Left forelimb (tissue), 1 donor: ENCODE data around the gene TBC1D12.
"Not testable (repeated sequence)": the region's sequence is repeated elsewhere in the genome, so short reads cannot be mapped to it uniquely, and the experiment has no call there.

Experiments
- DNase-seq: peaks from one replicate; pipeline ENCODE4 v3.0.0-alpha.2; 2018; ENCODE audit warnings: low spot score

The TBC1D12 gene

GRCh38 chr10:94402204-94402842 is at the start of gene TBC1D12:
Gene TBC1D12 (plus strand): TSS chr10:94402541. CDS start chr10:94402614, 73 bp downstream.
- DNase-seq: peak; percentile 95

- no peak for DNase-seq
Observed at GRCh38 chr10:94353336-94353735, 49.0 kb upstream of the TBC1D12 start.

DNA sequence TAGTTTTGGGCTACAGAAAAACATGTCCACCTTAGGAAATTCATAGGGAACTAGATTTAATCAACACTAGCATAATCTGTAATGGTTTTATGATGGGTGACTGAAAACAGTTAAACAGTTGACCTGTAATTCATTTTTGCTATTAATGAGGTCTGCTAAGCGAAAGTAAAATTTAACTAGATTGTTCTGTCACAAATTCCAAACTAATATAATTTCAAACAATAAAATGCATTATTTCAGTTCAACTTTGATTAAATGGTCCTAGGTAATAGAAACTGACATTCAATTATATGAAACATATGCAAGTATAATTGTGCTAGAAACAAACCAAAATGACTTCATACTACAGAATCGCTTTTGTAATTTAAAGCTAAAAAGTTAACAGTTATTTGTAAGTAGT is 46.5 kb upstream of the TBC1D12 start:
- no peak for DNase-seq

GRCh38 chr10:94357193-94357592 is 45.1 kb upstream of the TBC1D12 start:
- DNase-seq: no peak

GRCh38 chr10:94358480-94358879 is 43.9 kb upstream of the TBC1D12 start:
- no peak for DNase-seq

- DNase-seq: no peak
Observed at GRCh38 chr10:94361171-94361794, 41.1 kb upstream of the TBC1D12 start.

DNA sequence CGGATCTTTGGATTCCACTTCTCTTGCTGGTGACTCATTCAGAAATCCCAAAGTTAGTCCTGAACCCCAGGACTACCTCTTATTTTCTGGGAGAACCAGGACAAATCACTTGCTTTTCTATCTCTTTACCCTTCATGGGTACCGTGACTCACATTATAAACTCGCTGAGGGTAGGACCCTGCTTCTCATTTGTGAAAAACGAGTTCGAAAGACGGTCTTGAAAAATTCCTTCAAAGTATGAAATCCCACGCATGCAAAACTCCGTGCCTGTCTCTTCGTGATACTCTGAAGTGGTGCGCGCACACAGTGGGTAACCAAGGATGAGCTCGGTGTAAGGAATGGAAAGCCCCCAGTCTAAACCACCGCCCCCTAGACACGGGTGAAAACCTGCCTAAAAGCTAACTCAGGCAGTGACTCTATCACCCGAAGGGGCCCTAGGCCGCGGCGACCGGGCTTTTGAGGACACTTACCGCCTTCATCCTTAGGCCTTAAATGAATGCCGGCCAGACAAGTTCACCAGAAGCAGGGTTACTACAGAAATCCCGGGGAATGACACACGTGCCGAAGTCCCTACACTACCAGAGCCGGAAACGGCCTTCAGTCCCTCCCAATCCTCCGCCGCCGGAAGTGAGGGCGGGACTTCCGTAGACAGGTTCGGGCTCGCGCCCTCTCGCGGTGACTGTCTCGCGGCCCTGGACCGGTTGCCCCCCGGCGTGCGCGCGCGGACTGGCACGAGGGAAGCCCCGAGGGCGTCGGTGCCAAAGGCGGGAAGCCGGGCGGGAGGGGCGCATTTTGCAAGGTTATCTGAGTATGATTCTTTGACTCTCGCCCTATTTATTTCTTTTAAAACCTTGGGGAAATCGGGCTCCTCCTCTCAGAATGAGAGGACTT is 39.7 kb upstream of the TBC1D12 start, which contains the start of gene NOC3L:
Gene NOC3L (minus strand): TSS at position 580 of the 891 bp plus-strand sequence. CDS start 101 bp downstream, at position 479.
- DNase-seq: peak; percentile 96

DNA sequence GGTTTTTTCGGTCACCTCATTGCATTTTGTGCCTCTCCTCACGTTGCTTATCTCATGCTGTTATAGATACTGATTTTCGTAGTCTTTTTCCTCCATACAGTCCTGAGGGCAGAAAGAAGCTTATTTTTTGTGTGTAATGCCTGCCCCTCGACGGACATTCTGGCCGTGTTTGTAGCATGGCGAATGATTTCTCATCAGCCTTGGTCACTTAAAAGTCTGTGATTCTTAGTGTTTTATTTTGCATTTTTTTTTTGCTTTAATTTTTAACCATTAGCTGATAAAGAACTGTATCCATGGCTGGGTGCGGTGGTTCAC is 39.1 kb upstream of the TBC1D12 start:
- no peak for DNase-seq

GRCh38 chr10:94364482-94364881 is 37.9 kb upstream of the TBC1D12 start:
- DNase-seq: no peak

GRCh38 chr10:94366382-94366781 is 36.0 kb upstream of the TBC1D12 start:
- no peak for DNase-seq

- DNase-seq: no peak
Observed at GRCh38 chr10:94370501-94370900, 31.8 kb upstream of the TBC1D12 start.

GRCh38 chr10:94375374-94375773 is 27.0 kb upstream of the TBC1D12 start:
- DNase-seq: no peak

DNA sequence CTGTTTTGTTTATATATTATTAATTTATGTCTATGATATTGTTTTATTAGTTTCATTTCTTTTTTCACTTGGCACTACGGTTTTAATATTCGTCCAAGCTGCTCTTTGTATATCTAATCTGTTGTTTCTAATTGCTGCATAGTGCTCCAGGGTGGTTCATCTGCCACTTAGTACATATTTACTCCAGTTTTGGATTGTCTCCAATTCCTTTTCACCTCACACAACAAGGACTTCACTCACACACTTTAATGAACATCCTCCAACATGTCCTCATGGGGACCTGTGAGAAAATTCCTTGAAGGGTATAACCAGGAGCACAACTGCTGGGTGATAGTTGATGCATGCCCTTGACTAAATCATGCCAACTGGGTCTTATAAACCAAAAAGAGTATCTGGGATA is 25.5 kb upstream of the TBC1D12 start:
- no peak for DNase-seq

- DNase-seq: no peak
Observed at GRCh38 chr10:94383530-94383929, 18.8 kb upstream of the TBC1D12 start.

DNA sequence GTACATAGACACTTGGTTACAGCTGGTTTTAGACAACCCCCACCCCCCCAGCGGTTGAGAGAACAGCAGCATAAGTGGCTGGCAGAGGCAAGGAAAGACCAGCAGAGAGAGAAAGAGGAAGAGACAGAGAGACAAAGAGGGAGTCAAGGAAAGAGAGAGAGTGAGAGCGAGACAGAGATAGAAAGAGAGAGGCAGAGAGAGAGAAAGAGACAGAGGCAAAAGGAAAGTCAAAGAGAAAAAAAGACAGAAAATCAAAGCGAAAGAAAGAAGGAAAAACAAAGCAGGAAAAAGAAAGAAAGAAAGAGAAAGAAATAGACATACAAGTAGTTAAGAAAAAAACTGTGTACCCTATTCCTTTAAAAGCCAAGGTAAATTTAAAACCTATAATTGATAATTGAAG is 16.6 kb upstream of the TBC1D12 start:
- DNase-seq: not testable (repeated sequence)

GRCh38 chr10:94392117-94392516 is 10.2 kb upstream of the TBC1D12 start:
- DNase-seq: not testable (repeated sequence)

DNA sequence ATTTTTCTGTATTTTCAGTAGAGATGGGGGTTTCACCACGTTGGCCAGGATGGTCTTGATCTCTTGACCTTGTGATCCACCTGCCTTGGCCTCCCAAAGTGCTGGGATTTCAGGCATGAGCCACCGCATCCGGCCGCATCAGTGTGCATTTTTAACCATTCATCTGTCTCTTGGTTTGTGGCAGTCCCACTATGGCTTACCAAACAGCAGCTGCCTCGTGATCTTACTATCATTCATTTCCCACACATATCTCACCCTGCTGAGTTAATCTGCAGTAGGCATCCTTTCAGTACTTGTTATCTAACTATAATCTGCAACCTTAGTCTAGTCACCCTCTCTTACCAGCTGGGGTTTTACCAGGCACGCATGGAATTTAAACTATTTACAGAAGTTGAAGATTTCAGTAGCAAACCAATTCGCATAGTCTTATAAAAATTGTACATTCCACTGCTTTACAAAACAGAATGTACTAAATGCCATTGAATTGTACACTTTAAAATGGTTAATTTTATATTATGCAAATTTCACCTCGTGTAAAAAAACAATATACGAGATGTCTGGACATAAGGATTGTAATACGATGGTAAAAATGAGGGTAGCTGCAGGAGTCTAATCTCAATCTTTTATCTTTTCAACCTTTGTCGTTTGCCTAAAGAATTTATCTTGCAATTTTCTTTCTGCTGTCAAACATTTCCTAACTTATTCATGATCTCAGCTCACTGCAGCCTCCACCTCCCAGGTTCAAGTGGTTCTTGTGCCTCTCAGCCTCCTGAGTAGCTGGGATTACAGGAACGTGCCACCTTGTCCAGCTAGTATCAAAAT is 4.6 kb upstream of the TBC1D12 start:
- DNase-seq: no peak

DNA sequence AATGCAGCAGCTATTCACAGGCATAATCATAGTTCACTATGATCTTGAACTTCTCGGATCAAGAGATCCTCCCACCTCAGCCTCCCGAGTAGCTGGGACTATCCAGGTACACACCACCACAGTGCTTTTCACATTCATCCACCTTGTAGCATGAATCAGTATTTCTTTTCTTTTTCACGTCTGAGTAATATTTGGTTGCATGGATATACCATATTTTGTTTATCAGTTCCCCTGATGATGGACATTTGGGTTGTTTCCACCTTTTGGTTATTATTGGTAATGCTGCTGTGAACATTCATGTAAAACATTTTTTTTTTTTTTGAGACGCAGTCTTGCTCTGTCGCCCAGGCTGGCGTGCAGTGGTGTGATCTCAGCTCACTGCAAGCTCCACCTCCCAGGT is 3.6 kb upstream of the TBC1D12 start:
- no peak for DNase-seq

GRCh38 chr10:94402843-94403379 is 570 bp downstream of the TBC1D12 start:
- peak; percentile 70 for DNase-seq

DNA sequence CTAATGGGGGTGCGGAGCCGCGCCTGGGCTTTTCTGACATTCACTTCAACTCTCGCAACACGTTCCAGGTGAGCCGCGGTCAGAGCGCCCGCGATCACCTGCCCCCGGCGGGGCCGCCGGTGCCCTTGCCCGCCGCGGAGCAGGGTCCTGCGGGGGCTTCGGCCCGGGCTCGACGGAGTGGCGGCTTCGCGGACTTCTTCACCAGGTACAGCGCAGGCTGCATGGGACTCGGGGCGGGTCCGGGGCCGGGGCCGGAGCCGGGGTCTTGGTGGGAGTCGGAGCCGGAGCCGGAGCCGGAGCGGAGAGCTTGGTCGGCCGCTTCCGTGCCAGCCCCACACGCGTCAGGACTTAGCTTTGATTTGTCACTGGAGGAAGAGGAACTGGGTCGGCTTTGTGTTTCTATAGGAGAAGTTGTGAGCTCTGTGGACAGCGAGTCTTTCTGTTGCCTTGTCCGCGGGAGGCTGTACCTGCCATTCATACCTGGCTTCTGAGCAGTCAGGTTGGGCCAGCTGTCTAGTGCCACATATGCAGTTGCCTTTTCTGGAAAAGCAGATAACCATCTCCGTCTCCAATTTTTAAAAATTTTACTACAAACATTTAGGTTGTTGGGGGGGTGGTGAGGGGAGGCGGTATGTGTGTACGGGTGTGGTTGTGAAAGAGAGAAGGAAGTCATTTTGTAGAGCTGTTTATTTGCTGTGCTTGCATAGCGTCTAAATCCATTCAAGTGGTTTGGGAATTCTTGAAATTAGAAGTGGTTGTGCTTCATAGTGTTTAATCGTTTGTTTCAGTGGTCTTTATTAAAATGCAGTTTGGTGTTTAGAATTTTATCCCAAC is 1.3 kb downstream of the TBC1D12 start:
- DNase-seq: peak; percentile 76

DNA sequence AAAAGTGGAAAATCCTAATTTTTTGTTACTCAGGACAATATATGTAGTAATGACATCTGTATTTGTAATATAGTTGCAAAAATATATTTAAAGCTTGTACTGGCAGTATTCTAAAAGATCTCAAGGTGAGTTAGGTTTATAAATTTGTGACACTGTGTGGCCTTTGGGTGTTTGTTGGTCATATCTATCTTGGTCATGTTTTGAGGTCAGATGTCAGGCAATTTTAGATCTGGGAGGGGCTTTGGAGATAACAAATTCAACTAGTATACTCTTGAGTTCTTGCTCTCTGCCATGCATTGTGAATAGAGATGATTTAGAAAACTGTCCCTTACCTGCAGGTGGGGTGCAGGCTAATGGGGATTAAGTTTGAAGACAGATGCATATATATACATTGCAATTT is 3.1 kb downstream of the TBC1D12 start:
- DNase-seq: no peak
